Measurements from ENCODE around the gene KCNG2.

Gene KCNG2

GRCh38 chr18:79815657-79816056 is 17.9 kb downstream of the KCNG2 start:
- peaks cover 0 to 11% (median 0%) of the 10 kb centered on the region in 11 experiments; a peak in 2 of 22 replicates for H4K20me1 ChIP-seq
- H3K9me3 ChIP-seq (replicated peaks in 1 of 11) = no peaks in the 10 kb centered on the region
- no peaks in the 10 kb centered on the region for H3K36me3 ChIP-seq
- H3K27ac ChIP-seq = no peak overlapping the region
- peaks cover 0 to 24% (median 0%) of the 10 kb centered on the region in 11 experiments; a peak in 6 of 22 replicates for H3K27me3 ChIP-seq
- peaks cover 35 to 44% (median 40%) of the 10 kb centered on the region in 10 experiments for H3K4me1 ChIP-seq
- H3K4me3 ChIP-seq = no peak overlapping the region
- H3K4me2 ChIP-seq = no peak overlapping the region
- TF ChIP-seq Cebpa-rat (IDR thresholded peaks at IDR 0.05) = no peak
- no peak overlapping the region for H3K9ac ChIP-seq

GRCh38 chr18:79816092-79816491 is 18.4 kb downstream of the KCNG2 start:
- no peak for TF ChIP-seq Cebpa-rat (IDR thresholded peaks at IDR 0.05)
- Histone ChIP-seq H3K9ac (no peak overlapping the region), H3K9me3 (replicated peaks in 1 of 11) (no peaks in the 10 kb centered on the region), H4K20me1 (peaks cover 0 to 11% (median 0%) of the 10 kb centered on the region in 11 experiments; a peak in 2 of 22 replicates), H3K4me1 (peaks cover 40 to 48% (median 45%) of the 10 kb centered on the region in 10 experiments), H3K4me3 (no peak overlapping the region), H3K27me3 (peaks cover 0 to 24% (median 0%) of the 10 kb centered on the region in 11 experiments; a peak in 6 of 22 replicates), H3K36me3 (no peaks in the 10 kb centered on the region), H3K4me2 (no peak overlapping the region), H3K27ac (no peak overlapping the region)

DNA sequence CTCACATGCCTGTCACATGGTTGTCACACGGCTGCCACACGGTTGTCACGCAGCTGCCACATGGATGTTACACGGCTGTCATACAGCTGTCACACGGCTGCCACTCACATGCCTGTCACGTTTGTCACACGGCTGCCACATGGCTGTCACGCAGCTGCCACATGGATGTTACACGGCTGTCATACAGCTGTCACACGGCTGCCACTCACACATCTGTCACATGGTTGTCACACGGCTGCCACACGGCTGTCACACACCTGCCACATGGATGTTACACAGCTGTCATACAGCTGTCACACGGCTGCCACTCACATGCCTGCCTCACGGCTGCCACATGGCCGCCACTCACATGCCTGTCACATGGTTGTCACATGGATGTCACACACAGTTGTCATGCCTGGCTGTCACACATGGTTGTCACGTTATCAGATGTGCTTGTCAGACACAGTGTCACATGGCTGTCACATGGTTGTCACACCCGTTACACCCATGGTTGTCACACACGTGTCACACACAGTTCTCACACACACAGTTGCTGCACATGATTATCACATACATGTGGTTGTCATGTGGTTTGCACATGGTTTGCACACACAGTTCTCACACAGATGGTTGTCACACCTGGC is 19.4 kb downstream of the KCNG2 start:
- TF ChIP-seq Cebpa-rat (IDR thresholded peaks at IDR 0.05) = no peak
- Histone ChIP-seq H3K4me3 (no peak overlapping the region), H3K4me2 (peak overlapping the region; percentile 78 to 93 (median 87)), H3K4me1 (peaks cover 45 to 57% (median 53%) of the 10 kb centered on the region in 10 experiments), H4K20me1 (peaks cover 0 to 11% (median 0%) of the 10 kb centered on the region in 11 experiments; a peak in 2 of 22 replicates), H3K27ac (peak overlapping the region in 1 of 11 experiments; percentile 64; a peak in 1 of 22 replicates), H3K27me3 (peaks cover 0 to 24% (median 0%) of the 10 kb centered on the region in 11 experiments; a peak in 6 of 22 replicates), H3K9ac (no peak overlapping the region), H3K36me3 (no peaks in the 10 kb centered on the region), H3K9me3 (replicated peaks in 1 of 11) (no peaks in the 10 kb centered on the region)

DNA sequence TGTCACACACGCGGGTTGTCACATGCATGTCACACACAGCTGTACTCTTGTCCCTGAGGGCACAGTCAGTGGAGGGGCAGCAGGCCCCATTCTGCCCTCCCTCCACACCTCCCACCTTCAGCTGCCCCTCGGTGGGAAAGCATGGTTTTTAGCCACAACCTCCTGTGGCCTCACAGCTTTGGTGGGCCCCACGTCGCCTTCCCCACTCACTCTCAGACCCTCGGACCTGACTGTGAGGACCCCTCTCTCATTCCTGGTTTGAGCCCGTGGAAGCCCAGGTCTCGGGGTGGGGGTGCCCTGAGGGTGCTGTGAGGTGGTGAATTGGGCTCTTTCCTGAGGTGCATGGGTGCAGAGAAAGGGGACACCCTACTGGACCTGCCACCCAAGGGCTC is 19.9 kb downstream of the KCNG2 start:
- Histone ChIP-seq H4K20me1 (peaks cover 0 to 11% (median 0%) of the 10 kb centered on the region in 11 experiments; a peak in 2 of 22 replicates), H3K4me3 (0 out of 20 replicates have a peak overlapping the region, but pooled peaks of 1 of the 10 experiments have one; percentile 4), H3K4me2 (peak overlapping the region; percentile 78 to 93 (median 87)), H3K36me3 (no peaks in the 10 kb centered on the region), H3K9me3 (replicated peaks in 1 of 11) (no peaks in the 10 kb centered on the region), H3K9ac (peak overlapping the region in 2 of 11 experiments; percentile 9 to 49; a peak in 2 of 22 replicates), H3K4me1 (peaks cover 43 to 62% (median 54%) of the 10 kb centered on the region in 10 experiments), H3K27ac (peak overlapping the region in 3 of 11 experiments; percentile 14 to 64 (median 18); a peak in 2 of 22 replicates), H3K27me3 (peaks cover 0 to 24% (median 0%) of the 10 kb centered on the region in 11 experiments; a peak in 6 of 22 replicates)
- no peak for TF ChIP-seq Cebpa-rat (IDR thresholded peaks at IDR 0.05)

DNA sequence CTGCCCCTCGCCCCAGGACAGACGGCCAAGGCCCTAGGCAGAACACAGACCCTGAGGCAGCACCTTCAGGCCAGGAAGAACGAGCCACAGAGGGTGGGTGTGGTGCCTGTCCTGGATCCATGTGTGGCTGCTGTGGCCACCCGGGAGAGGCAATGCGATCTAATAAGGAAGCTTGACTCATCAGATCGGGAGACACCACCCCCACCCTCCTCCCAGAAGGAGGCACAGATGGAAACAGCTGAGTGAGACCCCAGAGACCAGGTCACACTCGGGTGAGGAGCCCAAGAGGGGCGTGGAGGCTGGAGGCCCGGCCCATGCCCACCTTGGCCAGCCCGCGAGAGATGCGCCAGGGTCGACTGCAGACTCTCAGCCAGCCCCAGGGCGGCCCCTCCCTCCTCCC is 20.3 kb downstream of the KCNG2 start:
- peaks cover 0 to 11% (median 0%) of the 10 kb centered on the region in 11 experiments; a peak in 2 of 22 replicates for H4K20me1 ChIP-seq
- peak overlapping the region in 1 of 10 experiments; percentile 4; a peak in 1 of 20 replicates for H3K4me3 ChIP-seq
- peaks cover 0 to 24% (median 0%) of the 10 kb centered on the region in 11 experiments; a peak in 6 of 22 replicates for H3K27me3 ChIP-seq
- peaks cover 43 to 67% (median 58%) of the 10 kb centered on the region in 10 experiments for H3K4me1 ChIP-seq
- H3K9me3 ChIP-seq (replicated peaks in 1 of 11) = no peaks in the 10 kb centered on the region
- H3K4me2 ChIP-seq = peak overlapping the region; percentile 78 to 93 (median 87)
- H3K36me3 ChIP-seq = no peaks in the 10 kb centered on the region
- no peak for TF ChIP-seq Cebpa-rat (IDR thresholded peaks at IDR 0.05)
- H3K9ac ChIP-seq = peak overlapping the region in 2 of 11 experiments; percentile 9 to 49; a peak in 1 of 22 replicates
- H3K27ac ChIP-seq = peak overlapping the region in 4 of 11 experiments; percentile 7 to 64 (median 60); a peak in 3 of 22 replicates

DNA sequence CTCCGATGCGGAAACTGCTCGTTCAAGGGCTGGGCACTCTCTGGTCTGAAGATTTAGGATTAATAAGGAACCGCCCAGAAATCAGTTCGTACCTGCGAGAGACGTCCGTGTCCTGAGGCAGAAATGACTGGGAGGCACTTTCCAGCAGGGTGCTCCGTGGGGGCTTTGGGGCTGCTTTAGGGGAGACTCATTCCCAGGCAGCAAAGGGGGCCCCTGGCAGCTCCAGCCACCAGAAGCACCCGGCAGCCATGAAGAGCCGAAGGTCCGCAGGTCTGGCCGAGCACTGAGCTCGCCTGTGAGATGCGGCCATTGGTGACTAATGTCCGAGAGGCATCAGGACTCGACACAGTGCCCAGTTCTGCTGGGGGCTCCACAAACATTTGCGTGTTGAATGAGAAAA is 20.9 kb downstream of the KCNG2 start:
- no peak for TF ChIP-seq Cebpa-rat (IDR thresholded peaks at IDR 0.05)
- H3K9me3 ChIP-seq (replicated peaks in 1 of 11) = no peaks in the 10 kb centered on the region
- peak overlapping the region in 8 of 11 experiments; percentile 4 to 64 (median 40); a peak in 10 of 22 replicates for H3K27ac ChIP-seq
- H3K4me3 ChIP-seq = peak overlapping the region in 2 of 10 experiments; percentile 8 to 14; a peak in 3 of 20 replicates
- peaks cover 43 to 73% (median 61%) of the 10 kb centered on the region in 10 experiments for H3K4me1 ChIP-seq
- peak overlapping the region; percentile 78 to 93 (median 87) for H3K4me2 ChIP-seq
- H3K9ac ChIP-seq = peak overlapping the region in 4 of 11 experiments; percentile 2 to 43 (median 30); a peak in 5 of 22 replicates
- peaks cover 0 to 24% (median 0%) of the 10 kb centered on the region in 11 experiments; a peak in 6 of 22 replicates for H3K27me3 ChIP-seq
- no peaks in the 10 kb centered on the region for H3K36me3 ChIP-seq
- peaks cover 0 to 11% (median 0%) of the 10 kb centered on the region in 11 experiments; a peak in 2 of 22 replicates for H4K20me1 ChIP-seq

- Histone ChIP-seq H3K9me3 (replicated peaks in 1 of 11) (no peaks in the 10 kb centered on the region), H3K4me3 (peak overlapping the region in 3 of 10 experiments; percentile 2 to 14 (median 8); a peak in 4 of 20 replicates), H4K20me1 (peaks cover 0 to 11% (median 0%) of the 10 kb centered on the region in 11 experiments; a peak in 2 of 22 replicates), H3K9ac (peak overlapping the region in 7 of 11 experiments; percentile 2 to 43 (median 14); a peak in 6 of 22 replicates), H3K36me3 (no peaks in the 10 kb centered on the region), H3K4me2 (peak overlapping the region; percentile 78 to 93 (median 87)), H3K27ac (peak overlapping the region in 10 of 11 experiments; percentile 4 to 64 (median 45); a peak in 15 of 22 replicates), H3K4me1 (peaks cover 43 to 79% (median 64%) of the 10 kb centered on the region in 10 experiments), H3K27me3 (peaks cover 0 to 24% (median 0%) of the 10 kb centered on the region in 11 experiments; a peak in 6 of 22 replicates)
- TF ChIP-seq Cebpa-rat (IDR thresholded peaks at IDR 0.05) = no peak
These were observed 21.6 kb downstream of the KCNG2 start for GRCh38 chr18:79819064-79819967.

DNA sequence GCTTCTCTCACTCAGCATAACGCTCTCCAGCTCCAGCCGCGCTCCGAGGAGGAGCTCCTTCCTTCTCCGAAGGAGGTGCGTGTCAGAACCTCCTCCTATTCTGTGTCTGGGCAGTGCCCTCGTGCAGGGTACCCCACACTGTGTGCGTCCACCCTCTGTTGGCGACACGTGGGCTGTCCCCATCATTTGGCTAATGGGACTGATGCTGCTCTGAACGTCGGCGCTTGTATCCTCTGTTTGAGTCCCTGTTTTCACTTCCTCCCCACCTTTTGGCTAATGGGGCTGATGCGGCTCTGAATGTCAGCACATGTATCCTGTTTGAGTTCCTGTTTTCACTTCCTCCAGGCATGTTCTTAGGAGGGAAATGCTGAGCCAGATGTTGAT is 22.2 kb downstream of the KCNG2 start:
- H3K4me2 ChIP-seq = peak overlapping the region; percentile 78 to 93 (median 87)
- peak overlapping the region in 1 of 10 experiments; percentile 14; a peak in 1 of 20 replicates for H3K4me3 ChIP-seq
- no peaks in the 10 kb centered on the region for H3K36me3 ChIP-seq
- peak overlapping the region in 6 of 11 experiments; percentile 42 to 64 (median 55); a peak in 11 of 22 replicates for H3K27ac ChIP-seq
- H3K27me3 ChIP-seq = peaks cover 0 to 24% (median 0%) of the 10 kb centered on the region in 11 experiments; a peak in 6 of 22 replicates
- peaks cover 0 to 11% (median 0%) of the 10 kb centered on the region in 11 experiments; a peak in 2 of 22 replicates for H4K20me1 ChIP-seq
- no peak for TF ChIP-seq Cebpa-rat (IDR thresholded peaks at IDR 0.05)
- no peaks in the 10 kb centered on the region for H3K9me3 ChIP-seq (replicated peaks in 1 of 11)
- peak overlapping the region in 3 of 11 experiments; percentile 10 to 43 (median 26); a peak in 3 of 22 replicates for H3K9ac ChIP-seq
- H3K4me1 ChIP-seq = peaks cover 48 to 86% (median 69%) of the 10 kb centered on the region in 10 experiments
